GM12878 (cell line): Measurements from ENCODE around the gene IGLON5. TPM values are rescaled to one million over a fixed set of nuclear protein-coding genes. Genes with fewer than 3 reads are reported as not detected.
A peak's percentile ranks its signal among the peaks of the same experiment; 100 is the strongest.

ENCODE experiments used
- ATAC-seq: fragments of 200-7000 bp; cut with Tn5 transposase; 3 replicates; pipeline ENCODE4 v1.9.1; 2020; ENCODE audit warnings: mild to moderate bottlenecking, moderate library complexity
- BruUV-seq: library from RNA; stranded (reverse); fragments of 400-500 nt; replicated peaks from 2 replicates; lab custom pipeline; 2021; lab: Mats Ljungman, UMichigan
- CTCF ChIA-PET: fragments of 300-600 bp; sonication (Branson Sonifier 250); formaldehyde crosslinking; extraction: SDS; loops from one replicate; lab custom pipeline; 2021; ENCODE audit warnings: inconsistent platforms; lab: Yijun Ruan, JAX
- POLR2A ChIA-PET: fragments of 350-600 bp; formaldehyde crosslinking; extraction: SDS; loops from one replicate; lab custom pipeline; 2021; ENCODE audit warnings: inconsistent platforms; lab: Charles Lee
- RAD21 ChIA-PET: fragments of 300-600 bp; sonication (Branson Sonifier 250); formaldehyde crosslinking; loops from one replicate; lab custom pipeline; 2023; ENCODE audit warnings: antibody characterized with exemption; ENCODE audit not compliant: unreplicated experiment; lab: Charles Lee
- SMC1A ChIA-PET: fragments of 300-600 bp; sonication (Branson Sonifier 250); formaldehyde crosslinking; loops from one replicate; lab custom pipeline; 2023; ENCODE audit not compliant: unreplicated experiment, uncharacterized antibody; lab: Charles Lee
- DNase-seq: peaks from one replicate; pipeline ENCODE4 v3.0.0-alpha.2; 2011; ENCODE audit warnings: low read depth, low spot score
- FAIRE-seq: peaks from 3 replicates; lab custom pipeline; 2011; peaks lifted over from hg19 to GRCh38; lab: Jason Lieb, UNC
- H2AFZ ChIP-seq: 2 replicates; pipeline ENCODE4 v1.6.0; 2011; ENCODE audit warnings: low read depth, low read length, control low read depth; ENCODE audit not compliant: control insufficient read depth
- H3K27ac ChIP-seq: 2 replicates; pipeline ENCODE4 v1.5.1; 2011; ENCODE audit warnings: control low read depth; ENCODE audit not compliant: control insufficient read depth, insufficient read depth
- H3K27me3 ChIP-seq, 2 experiments: replicated peaks in 1 of 2; 2 replicates each; pipeline versions ENCODE4 v1.6.0 to v1.6.1; 2011; ENCODE audit warnings: low read length in 1 of 2; ENCODE audit not compliant: control insufficient read depth in 2 of 2, insufficient read depth in 2 of 2
- H3K36me3 ChIP-seq, 2 experiments: 2 replicates each; pipeline ENCODE4 v1.5.1; 2011; ENCODE audit warnings: low read length in 1 of 2; ENCODE audit not compliant: control insufficient read depth in 2 of 2, insufficient read depth in 2 of 2
- H3K4me1 ChIP-seq: 2 replicates; pipeline ENCODE4 v1.6.1; 2011; ENCODE audit warnings: mild to moderate bottlenecking, low read length, moderate library complexity, mixed read lengths; ENCODE audit not compliant: control insufficient read depth, insufficient read depth
- H3K4me2 ChIP-seq: 2 replicates; pipeline ENCODE4 v1.6.0; 2011; ENCODE audit warnings: control low read depth; ENCODE audit not compliant: control insufficient read depth, insufficient read depth
- H3K4me3 ChIP-seq: fragments of 200-600 bp; sonication (generic); 2 replicates; pipeline ENCODE4 v1.5.1; 2016
- H3K79me2 ChIP-seq: 2 replicates; pipeline ENCODE4 v1.6.0; 2011; ENCODE audit warnings: low read length; ENCODE audit not compliant: control insufficient read depth, insufficient read depth
- H3K9ac ChIP-seq: 2 replicates; pipeline ENCODE4 v1.8.0; 2011; ENCODE audit warnings: low read length, control low read depth, mixed read lengths; ENCODE audit not compliant: control insufficient read depth, insufficient read depth
- H3K9me3 ChIP-seq: replicated peaks from 3 replicates; pipeline ENCODE4 v1.5.1; 2011; ENCODE audit warnings: mild to moderate bottlenecking, low read length; ENCODE audit not compliant: control insufficient read depth, insufficient read depth
- H4K20me1 ChIP-seq: 2 replicates; pipeline ENCODE4 v1.6.0; 2011; ENCODE audit not compliant: control insufficient read depth, insufficient read depth
- CEBPB ChIP-seq, 2 experiments: fragments of 150-350 bp in 1 of 2; IDR thresholded peaks; 2 replicates each; pipeline ENCODE4 v1.6.1; 2012 to 2014; ENCODE audit warnings: low read depth in 2 of 2, low read length in 2 of 2, borderline replicate concordance in 1 of 2, inconsistent platforms in 1 of 2
- CHD4 ChIP-seq: fragments of 200-600 bp; sonication (generic); IDR thresholded peaks from 2 replicates; pipeline ENCODE4 v1.6.1; 2016; ENCODE audit warnings: mild to moderate bottlenecking
- MYB ChIP-seq: fragments of 150-350 bp; IDR thresholded peaks from 2 replicates; pipeline ENCODE4 v1.6.1; 2014; ENCODE audit warnings: mild to moderate bottlenecking, low read depth, low read length, borderline replicate concordance
- NFXL1 ChIP-seq: fragments of 450-650 bp; IDR thresholded peaks from 2 replicates; pipeline ENCODE4 v1.6.1; 2017; ENCODE audit warnings: antibody characterized with exemption, mild to moderate bottlenecking, borderline replicate concordance
- NR2C2 ChIP-seq: IDR thresholded peaks from 2 replicates; pipeline ENCODE4 v1.6.1; 2011; ENCODE audit warnings: borderline replicate concordance, low read depth; ENCODE audit not compliant: control insufficient read depth, insufficient read length
- PBX3 ChIP-seq: IDR thresholded peaks from 2 replicates; pipeline ENCODE4 v1.6.1; 2011; ENCODE audit warnings: mild to moderate bottlenecking, low read depth, low read length, moderate library complexity; ENCODE audit not compliant: insufficient replicate concordance
- PKNOX1 ChIP-seq: fragments of 450-650 bp; IDR thresholded peaks from 2 replicates; pipeline ENCODE4 v1.6.1; 2016; ENCODE audit warnings: mild to moderate bottlenecking
- STAT1 ChIP-seq: fragments of 450-650 bp; conservative IDR thresholded peaks from 2 replicates; pipeline ENCODE4 v1.6.1; 2014; ENCODE audit warnings: antibody characterized with exemption, mild to moderate bottlenecking
- ZSCAN29 ChIP-seq: fragments of 450-650 bp; IDR thresholded peaks from 2 replicates; pipeline ENCODE4 v1.6.1; 2017; ENCODE audit warnings: mild to moderate bottlenecking, moderate library complexity
- WGBS: methylation state at CpG from one replicate; pipeline ENCODE4 v1.1.6; 2016; ENCODE audit warnings: low lambda C conversion rate; ENCODE audit not compliant: insufficient replicate concordance, insufficient coverage; ENCODE audit errors: missing lambda C conversion rate; 5-methylcytosine and 5-hydroxymethylcytosine counted together
- in situ Hi-C: fragments of 300-500 bp; cut with MboI; formaldehyde crosslinking; loops from 9 replicates; pipeline ENCODE4 v1.14.3; 2018; ENCODE audit warnings: mixed read lengths
- intact Hi-C: fragments of 100-400 bp; cut with micrococcal nuclease; formaldehyde crosslinking; loops from one replicate; pipeline ENCODE4 v1.14.2; 2022; ENCODE audit not compliant: unreplicated experiment
- polyA plus RNA-seq, 11 experiments: library from polyadenylated mRNA; depleted of rRNA in 4 of 11; unstranded in 6 of 11; stranded (reverse) in 5 of 11; fragments of >200 nt; fragmentation: Nextera tagmentation in 4 of 11; fragmentation: Illumina TruSeq in 1 of 11; extraction: Ambion mirVana in 4 of 11; extraction: Trizol in 1 of 11; gene quantifications; 1 replicate in 1 of 11; 2 replicates in 10 of 11; pipeline versions ENCODE4 v1.2.1 to v1.2.3, GENCODE V29; 2011 to 2016; ENCODE audit warnings: inconsistent platforms in 2 of 11, missing spikeins in 2 of 11, low read depth in 1 of 11
- total RNA-seq, 4 experiments: library from RNA; depleted of rRNA in 3 of 4; stranded (reverse); fragments of >200 nt in 3 of 4; fragmentation: Illumina TruSeq in 1 of 4; extraction: Trizol in 1 of 4; gene quantifications; 2 replicates each; pipeline versions ENCODE4 v1.2.1 to v1.2.3, GENCODE V29; 2013 to 2021

Gene IGLON5
- total and polyA plus RNA-seq, 10 of the 15 experiments (the other 5 are each of a cell fraction or from before 2014, with no cell fraction given) = not detected

DNA sequence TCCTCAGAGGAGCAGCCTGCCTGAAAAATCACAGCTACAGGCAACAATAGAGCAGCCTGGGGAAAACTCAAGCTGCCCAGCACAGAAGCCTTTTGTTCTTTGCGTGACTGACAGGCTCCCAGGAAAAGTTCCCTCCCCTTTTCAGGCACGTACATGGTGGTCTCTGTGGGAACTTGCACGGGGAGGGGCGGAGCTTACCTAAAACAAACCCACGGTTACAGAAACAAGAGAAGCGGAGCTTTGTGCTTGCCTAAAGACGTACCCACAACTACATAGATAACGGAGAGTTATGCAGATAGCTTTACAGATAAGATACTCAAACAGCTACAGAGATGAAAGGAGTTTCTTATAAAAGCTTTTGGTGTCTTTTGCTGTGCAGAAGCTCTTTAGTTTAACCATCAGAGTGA lies 43.3 kb downstream of the IGLON5 start:
- ChIA-PET SMC1A (interaction anchor here (0.7 kb wide), 1 partner anchor 42 kb away, joined by 3 read pairs; no protein-coding TSS in a partner anchor), CTCF (interaction anchor here (1.1 kb wide), 1 partner anchor 12 kb away, joined by 3 read pairs; no protein-coding TSS in a partner anchor), POLR2A (no interaction called here), RAD21 (no interaction called here)
- Histone ChIP-seq H3K27me3 (no peaks in the 10 kb centered on the region), H3K36me3 (no peaks in the 10 kb centered on the region), H3K4me2 (no peak overlapping the region), H3K9ac (no peak overlapping the region), H2AFZ (no peak overlapping the region), H3K27ac (no peak overlapping the region), H3K4me3 (no peak overlapping the region), H3K4me1 (no peaks in the 10 kb centered on the region), H4K20me1 (no peaks in the 10 kb centered on the region), H3K9me3 (no peaks in the 10 kb centered on the region), H3K79me2 (no peaks in the 10 kb centered on the region)
- TF ChIP-seq NFXL1 (no peak), STAT1 (no peak), PKNOX1 (peak; percentile 86), ZSCAN29 (no peak), NR2C2 (no peak), MYB (no peak), CEBPB (IDR thresholded peaks at IDR 0.05; ENCODE audit: borderline replicate concordance in 1 of 2, low read depth in 2 of 2, low read length in 2 of 2) (no peak), CHD4 (no peak), PBX3 (peak; percentile 53)
- DNase-seq = no peak
- in situ Hi-C loops (loop anchor here (25.0 kb wide), 1 partner anchor 1017 kb away; the partner anchor contains the start of gene KCNC3), intact Hi-C loops (no loop called here)
- 87% methylated on average over 8 of the region's 8 CpGs for WGBS
- no TSS peak for BruUV-seq
- no peak for ATAC-seq
- no peak for FAIRE-seq
